Measurements from ENCODE around the gene GRB14. TPM values are rescaled to one million over a fixed set of nuclear protein-coding genes. Genes with fewer than 3 reads are reported as not detected.
A peak's percentile ranks its signal among the peaks of the same experiment; 100 is the strongest.

The GRB14 gene
- total RNA-seq, 2 donors from 2014 or later: 22.7 to 27.5 TPM

GRCh38 chr2:164605295-164605694 is 16.0 kb downstream of the GRB14 start:
- no peak overlapping the region for H3K4me3 ChIP-seq
- 87 to 88% methylated on average over 2 of the region's 2 CpGs for WGBS, 2 donors
- H3K4me1 ChIP-seq: peaks cover 10% of the 10 kb centered on the region
- TF ChIP-seq CTCF (IDR thresholded peaks at IDR 0.05) (no peak), POLR2A (IDR thresholded peaks at IDR 0.05) (no peak)
- no peak overlapping the region for H3K27ac ChIP-seq
- intact Hi-C loops (cut with DNase I): no loop called here
- H3K27me3 ChIP-seq: no peaks in the 10 kb centered on the region
- H3K9me3 ChIP-seq: no peaks in the 10 kb centered on the region
- no peaks in the 10 kb centered on the region for H3K36me3 ChIP-seq (replicated peaks in 1 of 2; ENCODE audit: insufficient read depth in 1 of 2, low read depth in 2 of 2)
- DNase-seq (no peak), ATAC-seq (no peak)

GRCh38 chr2:164600763-164601162 is 20.5 kb downstream of the GRB14 start:
- Histone ChIP-seq H3K36me3 (replicated peaks in 1 of 2; ENCODE audit: insufficient read depth in 1 of 2, low read depth in 2 of 2) (no peaks in the 10 kb centered on the region), H3K4me3 (no peak overlapping the region), H3K9me3 (no peaks in the 10 kb centered on the region), H3K4me1 (peaks cover 4% of the 10 kb centered on the region), H3K27ac (no peak overlapping the region), H3K27me3 (no peaks in the 10 kb centered on the region)
- DNase-seq (no peak), ATAC-seq (no peak)
- no peak for TF ChIP-seq CTCF (IDR thresholded peaks at IDR 0.05)
- intact Hi-C loops (cut with DNase I): no loop called here
- 19 to 22% methylated on average over 1 of the region's 1 CpG for WGBS, 2 donors

GRCh38 chr2:164599954-164600589 is 21.2 kb downstream of the GRB14 start:
- WGBS, 2 donors: 32 to 37% methylated on average over 3 of the region's 3 CpGs
- TF ChIP-seq CTCF (IDR thresholded peaks at IDR 0.05): peak; percentile 68 to 99 (median 98)
- no peak for TF ChIP-seq POLR2A (IDR thresholded peaks at IDR 0.05)
- Histone ChIP-seq H3K27me3 (no peaks in the 10 kb centered on the region), H3K9me3 (no peaks in the 10 kb centered on the region), H3K4me3 (no peak overlapping the region), H3K4me1 (peaks cover 4% of the 10 kb centered on the region), H3K36me3 (replicated peaks in 1 of 2; ENCODE audit: insufficient read depth in 1 of 2, low read depth in 2 of 2) (no peaks in the 10 kb centered on the region), H3K27ac (no peak overlapping the region)
- DNase-seq: peak; percentile 63 to 76 (median 70)
- intact Hi-C loops (cut with DNase I): no loop called here
- ATAC-seq: peak; percentile 99

- H3K27me3 ChIP-seq: no peaks in the 10 kb centered on the region
- intact Hi-C loops (cut with DNase I): no loop called here
- DNase-seq (no peak), ATAC-seq (no peak)
- TF ChIP-seq POLR2A (IDR thresholded peaks at IDR 0.05): no peak
- no peak for TF ChIP-seq CTCF (IDR thresholded peaks at IDR 0.05)
- H3K4me3 ChIP-seq: no peak overlapping the region
- WGBS, 2 donors: 42 to 68% methylated on average over 2 of the region's 2 CpGs
- no peak overlapping the region for H3K27ac ChIP-seq
- H3K4me1 ChIP-seq: peaks cover 4% of the 10 kb centered on the region
- H3K9me3 ChIP-seq: no peaks in the 10 kb centered on the region
- no peaks in the 10 kb centered on the region for H3K36me3 ChIP-seq (replicated peaks in 1 of 2; ENCODE audit: insufficient read depth in 1 of 2, low read depth in 2 of 2)
Observed at GRCh38 chr2:164597983-164598382, 23.3 kb downstream of the GRB14 start.

GRCh38 chr2:164595031-164595430 is 26.3 kb downstream of the GRB14 start:
- ATAC-seq (no peak), DNase-seq (no peak)
- Histone ChIP-seq H3K36me3 (replicated peaks in 1 of 2; ENCODE audit: insufficient read depth in 1 of 2, low read depth in 2 of 2) (no peaks in the 10 kb centered on the region), H3K4me1 (peaks cover under 1% of the 10 kb centered on the region), H3K4me3 (no peak overlapping the region), H3K27ac (no peak overlapping the region), H3K27me3 (no peaks in the 10 kb centered on the region), H3K9me3 (no peaks in the 10 kb centered on the region)
- intact Hi-C loops (cut with DNase I): no loop called here
- TF ChIP-seq POLR2A (IDR thresholded peaks at IDR 0.05) (no peak), CTCF (IDR thresholded peaks at IDR 0.05) (no peak)
- WGBS, 2 donors: 91 to 92% methylated on average over 1 of the region's 1 CpG
